ENCODE results near the gene RER1. TPM values are rescaled to one million over a fixed set of nuclear protein-coding genes. Genes with fewer than 3 reads are reported as not detected.
A peak's percentile ranks its signal among the peaks of the same experiment; 100 is the strongest.
"Not testable (repeated sequence)": the region's sequence is repeated elsewhere in the genome, so short reads cannot be mapped to it uniquely, and the experiment has no call there.

Gene RER1
- total RNA-seq, 2 donors from 2014 or later = 38.8 to 47.2 TPM

GRCh38 chr1:2439369-2439768, 47.7 kb downstream of the RER1 start:
- TF ChIP-seq CTCF (IDR thresholded peaks at IDR 0.05) = no peak
- no peaks in the 10 kb centered on the region for H3K36me3 ChIP-seq
- H3K4me3 ChIP-seq = no peak overlapping the region
- no peaks in the 10 kb centered on the region for H3K4me1 ChIP-seq
- no peaks in the 10 kb centered on the region for H3K9me3 ChIP-seq
- no peak for DNase-seq (ENCODE audit: low spot score)
- H3K27me3 ChIP-seq = peaks cover 0 to 2% of the 10 kb centered on the region in 2 donors
- no peak overlapping the region for H3K27ac ChIP-seq

GRCh38 chr1:2440346-2440745, 48.7 kb downstream of the RER1 start:
- H3K36me3 ChIP-seq, H3K9me3 ChIP-seq, H3K27me3 ChIP-seq, H3K27ac ChIP-seq, H3K4me1 ChIP-seq, H3K4me3 ChIP-seq: not testable (repeated sequence)
- DNase-seq (ENCODE audit: low spot score) = peak; percentile 59

- no peak overlapping the region for H3K27ac ChIP-seq
- DNase-seq (ENCODE audit: low spot score) = no peak
- H3K36me3 ChIP-seq = no peaks in the 10 kb centered on the region
- no peak overlapping the region for H3K4me3 ChIP-seq
- peaks cover 0 to 2% of the 10 kb centered on the region in 2 donors for H3K27me3 ChIP-seq
- no peak for TF ChIP-seq CTCF (IDR thresholded peaks at IDR 0.05)
- no peaks in the 10 kb centered on the region for H3K4me1 ChIP-seq
- H3K9me3 ChIP-seq = no peaks in the 10 kb centered on the region
Measured at GRCh38 chr1:2441746-2442145, 50.1 kb downstream of the RER1 start.

- Histone ChIP-seq H3K27me3 (peaks cover 0 to 2% of the 10 kb centered on the region in 2 donors), H3K27ac (no peak overlapping the region), H3K9me3 (no peaks in the 10 kb centered on the region), H3K4me3 (no peak overlapping the region), H3K36me3 (no peaks in the 10 kb centered on the region), H3K4me1 (no peaks in the 10 kb centered on the region)
- no peak for DNase-seq (ENCODE audit: low spot score)
- no peak for TF ChIP-seq CTCF (IDR thresholded peaks at IDR 0.05)
Measured at GRCh38 chr1:2442661-2443060, 51.0 kb downstream of the RER1 start.

GRCh38 chr1:2443277-2444137, 51.9 kb downstream of the RER1 start:
- Histone ChIP-seq H3K9me3 (no peaks in the 10 kb centered on the region), H3K4me1 (no peaks in the 10 kb centered on the region), H3K27me3 (peaks cover 0 to 2% of the 10 kb centered on the region in 2 donors), H3K4me3 (no peak overlapping the region), H3K27ac (no peak overlapping the region), H3K36me3 (no peaks in the 10 kb centered on the region)
- no peak for DNase-seq (ENCODE audit: low spot score)
- no peak for TF ChIP-seq CTCF (IDR thresholded peaks at IDR 0.05)

GRCh38 chr1:2444138-2444591, 52.5 kb downstream of the RER1 start:
- no peak overlapping the region for H3K27ac ChIP-seq
- no peaks in the 10 kb centered on the region for H3K4me1 ChIP-seq
- no peak overlapping the region for H3K4me3 ChIP-seq
- H3K36me3 ChIP-seq = no peaks in the 10 kb centered on the region
- H3K27me3 ChIP-seq = peaks cover 0 to 2% of the 10 kb centered on the region in 2 donors
- no peak for TF ChIP-seq CTCF (IDR thresholded peaks at IDR 0.05)
- no peak for DNase-seq (ENCODE audit: low spot score)
- H3K9me3 ChIP-seq = no peaks in the 10 kb centered on the region
